NOMO-1 (cell line): Measurements from ENCODE around the gene AHR.

Source experiments
- DNase-seq, 2 experiments: peaks; one replicate each; lab custom pipeline; 2025; ENCODE audit not compliant: unreplicated experiment in 2 of 2; lab: John Stamatoyannopoulos, UW

Gene AHR

DNA sequence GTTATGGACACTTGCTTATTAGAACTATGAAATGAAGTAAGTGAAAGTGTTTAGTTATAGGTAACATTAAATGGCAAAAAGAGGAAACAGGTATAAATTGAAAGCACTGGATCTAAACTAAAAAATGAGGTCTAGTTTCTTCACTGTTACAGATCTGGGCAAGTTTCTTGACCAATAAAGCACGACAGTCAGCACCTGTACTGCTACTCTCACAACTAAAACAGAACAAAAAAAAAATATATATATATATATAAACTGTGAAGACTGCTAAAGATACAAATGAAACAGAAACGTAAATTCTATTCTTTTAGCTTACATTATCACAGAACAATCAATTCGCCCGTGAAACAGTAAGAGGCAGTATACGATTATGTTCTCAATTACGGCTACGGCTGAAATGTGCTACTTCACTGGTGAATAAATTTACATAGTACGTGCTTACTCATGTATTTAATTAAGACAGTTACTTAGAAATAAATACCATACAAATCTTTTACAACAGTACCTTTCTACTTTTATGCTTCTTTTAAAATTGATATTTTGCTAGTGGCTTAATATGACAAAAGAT, 4.2 kb downstream of the AHR start:
- DNase-seq = peak; percentile 16 to 63

DNA sequence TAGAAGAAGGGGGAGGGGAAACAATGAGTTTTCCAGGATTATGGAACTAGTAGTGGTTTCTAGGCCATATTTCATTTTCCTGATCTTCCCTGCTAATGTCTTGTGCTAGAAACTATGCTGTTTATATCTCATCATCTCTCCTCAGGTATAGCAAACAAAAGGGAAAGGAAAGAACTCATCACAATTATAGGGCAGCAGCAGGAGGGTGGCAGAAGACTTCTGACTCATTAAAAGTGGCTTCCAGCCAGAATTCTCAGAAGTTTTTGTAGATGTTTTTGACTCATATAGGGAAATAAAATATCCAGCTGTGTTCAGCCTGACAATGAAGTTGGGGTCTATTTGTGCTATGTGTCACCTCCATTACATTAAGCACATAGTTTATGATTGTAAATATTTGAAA, 6.5 kb downstream of the AHR start:
- no peak for DNase-seq

DNA sequence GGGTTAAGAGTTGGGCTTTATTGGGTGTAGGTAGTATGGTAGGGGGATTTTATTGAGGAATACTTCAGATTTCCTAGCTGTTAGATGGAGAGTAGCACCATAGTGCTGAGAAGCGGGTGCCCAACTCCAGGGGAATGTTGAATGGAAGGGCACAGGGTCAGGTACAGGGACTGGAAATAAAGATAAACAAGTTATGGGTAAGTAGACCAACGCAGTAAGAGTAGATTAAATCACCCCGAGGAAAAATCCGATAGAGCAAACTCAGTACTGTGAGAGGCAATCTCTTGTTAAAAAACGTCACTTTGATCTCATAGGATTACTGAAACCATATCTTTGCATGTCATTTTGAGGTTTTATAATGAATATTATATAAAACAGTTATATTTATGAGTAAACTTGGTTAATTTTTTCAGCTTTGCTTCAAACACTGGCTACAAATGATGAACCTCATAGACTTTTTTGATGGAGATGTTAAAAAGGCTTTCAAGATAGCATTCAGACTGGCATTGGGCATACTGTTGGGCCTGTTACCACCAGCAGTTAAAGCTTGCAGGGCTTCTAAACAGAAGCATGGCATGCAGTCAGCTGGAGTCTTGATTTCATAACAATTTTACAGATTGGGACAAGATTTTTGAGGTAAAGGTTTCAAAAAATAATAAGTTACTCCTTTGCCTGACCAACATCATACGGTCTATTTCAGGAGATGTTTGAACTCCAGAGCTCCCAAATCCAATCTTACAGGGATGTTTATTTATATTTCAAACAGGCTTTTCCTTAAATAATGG, 7.1 kb downstream of the AHR start:
- DNase-seq = no peak

DNA sequence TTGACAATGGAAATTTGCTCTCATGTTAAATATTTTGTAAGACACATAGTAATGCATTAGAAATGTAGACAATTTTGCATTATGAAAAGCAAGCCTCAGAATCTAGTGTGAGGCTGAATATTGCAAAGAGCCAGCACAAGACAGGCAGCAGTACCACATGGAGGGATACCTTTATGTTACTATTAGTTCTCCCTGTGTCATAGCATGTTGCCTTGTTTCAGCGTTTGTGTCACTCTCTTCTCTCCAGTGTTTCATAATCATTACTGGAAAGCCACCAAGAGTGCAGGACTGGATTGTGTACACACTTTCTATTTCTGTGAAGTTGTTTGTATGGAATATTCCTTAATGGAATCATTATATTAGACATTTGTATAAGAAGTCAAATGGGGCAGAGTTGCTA, 8.5 kb downstream of the AHR start:
- DNase-seq = no peak

- no peak for DNase-seq
These were observed 9.1 kb downstream of the AHR start for GRCh38 chr7:17307558-17307957.

- DNase-seq = no peak
These were observed 9.7 kb downstream of the AHR start for GRCh38 chr7:17307969-17308648.

GRCh38 chr7:17311194-17311593, 12.7 kb downstream of the AHR start:
- DNase-seq = no peak

DNA sequence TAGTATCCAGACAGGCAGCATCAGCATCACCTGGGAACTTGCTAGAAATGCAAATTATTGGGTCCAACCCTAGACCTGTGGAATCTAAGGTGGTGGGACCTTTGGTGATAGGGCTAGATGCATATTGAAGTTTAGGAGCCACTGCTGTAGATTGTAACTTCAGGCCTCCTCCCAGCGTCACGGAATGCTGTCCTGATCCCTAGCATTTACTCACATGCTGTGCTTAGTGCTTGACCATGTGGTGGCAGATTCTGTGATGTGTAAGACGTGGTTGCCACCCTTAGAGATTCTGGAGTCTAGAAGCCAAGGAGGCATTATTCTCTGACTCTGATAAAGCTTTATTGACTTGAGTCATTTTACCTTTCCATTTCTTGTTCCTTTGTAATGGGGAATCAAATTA, 13.5 kb downstream of the AHR start:
- no peak for DNase-seq

DNA sequence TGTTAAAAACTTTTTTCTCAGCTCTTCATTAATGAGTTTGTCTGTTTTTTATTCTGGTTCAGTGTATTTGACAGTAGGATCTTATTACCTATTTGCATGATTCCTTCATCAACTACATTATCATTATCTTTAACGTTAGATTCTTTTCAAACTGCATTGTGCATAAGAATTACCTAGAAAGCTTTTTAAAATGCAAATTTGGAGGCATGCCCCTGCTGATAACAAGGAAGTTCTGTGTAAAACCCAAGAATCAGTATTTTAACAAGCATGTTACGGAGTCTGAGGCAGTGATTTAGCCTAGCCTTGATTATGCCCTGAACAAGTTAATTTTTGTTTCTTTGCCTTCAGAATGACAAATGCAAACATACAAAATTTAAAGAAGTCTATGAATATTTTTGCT, 14.2 kb downstream of the AHR start:
- DNase-seq = no peak

GRCh38 chr7:17313194-17313593, 14.7 kb downstream of the AHR start:
- DNase-seq = no peak

DNA sequence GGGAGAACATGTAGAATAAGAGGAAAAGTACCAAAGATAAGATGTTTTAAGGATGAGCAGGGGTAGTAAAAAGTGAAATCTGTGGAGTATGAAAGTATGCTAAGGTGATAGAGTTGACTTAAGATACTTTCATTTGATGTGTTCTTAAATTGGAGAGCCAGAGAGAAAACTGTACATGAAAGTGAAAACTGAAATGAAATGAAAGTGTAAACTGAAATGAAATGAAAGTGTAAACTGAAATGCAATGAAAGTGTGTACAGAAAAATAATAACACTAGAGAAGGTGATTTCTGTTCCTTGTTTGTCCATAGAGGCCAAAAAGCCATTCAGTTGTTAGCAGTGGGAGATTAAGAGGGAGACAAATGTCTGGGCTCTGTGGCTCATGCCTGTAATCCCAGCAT, 17.5 kb downstream of the AHR start:
- no peak for DNase-seq

- no peak for DNase-seq
These were observed 19.7 kb downstream of the AHR start for GRCh38 chr7:17318146-17318545.

- DNase-seq = no peak
These were observed 21.0 kb downstream of the AHR start for GRCh38 chr7:17319164-17320101.

DNA sequence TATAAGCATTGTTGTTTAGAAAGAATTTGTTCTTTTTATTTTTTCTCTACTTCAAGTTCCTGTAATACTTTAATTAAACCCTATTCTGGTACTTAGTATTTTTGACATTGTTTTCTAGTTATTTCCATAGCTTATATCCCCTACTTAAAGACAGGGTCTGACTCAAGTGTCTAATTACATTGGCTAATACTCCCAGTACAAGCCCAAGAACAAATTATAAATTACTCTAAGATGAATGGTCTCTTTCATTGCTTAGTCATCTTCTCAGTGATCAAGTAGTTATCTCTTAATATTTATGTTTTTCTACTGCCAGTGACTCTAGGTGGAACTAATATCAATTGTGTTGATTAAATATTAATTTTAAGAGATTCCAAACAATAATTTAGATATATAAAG, 21.6 kb downstream of the AHR start:
- DNase-seq = no peak

- no peak for DNase-seq
These were observed 22.2 kb downstream of the AHR start for GRCh38 chr7:17320657-17321056.

GRCh38 chr7:17325364-17325763, 26.9 kb downstream of the AHR start:
- no peak for DNase-seq

DNA sequence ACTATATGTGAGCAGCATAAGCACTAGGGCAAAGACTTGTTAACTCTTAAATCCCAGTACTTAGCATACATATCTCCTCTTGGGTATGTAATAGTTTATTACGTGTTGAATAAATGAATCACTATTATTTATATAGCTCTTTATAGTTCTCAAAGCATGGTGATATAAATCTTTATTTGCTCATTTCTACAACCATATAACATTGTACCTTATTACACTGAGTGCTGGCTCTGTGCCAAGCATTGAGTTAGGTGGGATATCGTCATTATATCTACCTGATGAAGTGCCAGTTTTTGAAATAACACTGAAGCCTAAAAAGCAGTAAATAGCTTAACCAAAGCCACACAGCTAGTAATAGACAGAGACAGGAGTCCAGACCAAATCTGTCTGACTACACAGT, 27.9 kb downstream of the AHR start:
- no peak for DNase-seq

DNA sequence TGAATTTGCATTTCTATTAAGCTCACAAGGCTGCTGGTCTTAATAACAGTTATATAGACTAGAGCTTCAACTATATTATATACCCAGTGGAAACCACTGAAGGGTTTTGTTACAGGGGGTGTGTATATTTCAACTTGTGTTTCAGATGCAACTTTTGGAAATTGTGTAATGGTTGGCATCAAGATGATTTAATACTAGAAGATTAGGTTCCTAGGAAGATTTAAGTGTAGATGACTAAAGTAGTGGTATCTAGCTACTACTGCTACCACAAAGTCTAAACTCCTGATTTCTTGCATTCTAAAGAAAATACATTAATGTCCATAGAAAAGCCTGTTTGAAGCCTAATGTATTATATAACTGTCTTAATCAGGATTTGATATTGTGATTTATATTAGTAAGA, 30.2 kb downstream of the AHR start:
- no peak for DNase-seq

DNA sequence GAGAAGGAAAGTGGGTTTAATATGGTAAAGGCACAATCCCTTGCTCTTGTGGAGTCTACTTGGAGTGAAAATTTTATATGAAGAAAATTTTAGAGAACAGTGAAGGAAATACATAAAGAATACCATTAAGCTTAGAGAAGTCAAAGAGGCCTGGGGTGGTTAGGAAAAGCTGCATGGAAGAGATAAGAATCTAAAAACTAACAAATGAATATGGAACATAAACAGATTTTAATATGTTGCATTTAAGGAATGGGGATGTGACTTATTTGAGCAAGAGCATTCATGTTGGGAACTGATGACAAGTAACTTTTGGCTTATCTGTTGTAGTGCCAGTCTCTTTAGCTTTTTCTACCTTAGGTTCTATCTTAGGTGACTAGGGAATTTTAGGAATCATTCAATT, 31.0 kb downstream of the AHR start:
- no peak for DNase-seq

DNA sequence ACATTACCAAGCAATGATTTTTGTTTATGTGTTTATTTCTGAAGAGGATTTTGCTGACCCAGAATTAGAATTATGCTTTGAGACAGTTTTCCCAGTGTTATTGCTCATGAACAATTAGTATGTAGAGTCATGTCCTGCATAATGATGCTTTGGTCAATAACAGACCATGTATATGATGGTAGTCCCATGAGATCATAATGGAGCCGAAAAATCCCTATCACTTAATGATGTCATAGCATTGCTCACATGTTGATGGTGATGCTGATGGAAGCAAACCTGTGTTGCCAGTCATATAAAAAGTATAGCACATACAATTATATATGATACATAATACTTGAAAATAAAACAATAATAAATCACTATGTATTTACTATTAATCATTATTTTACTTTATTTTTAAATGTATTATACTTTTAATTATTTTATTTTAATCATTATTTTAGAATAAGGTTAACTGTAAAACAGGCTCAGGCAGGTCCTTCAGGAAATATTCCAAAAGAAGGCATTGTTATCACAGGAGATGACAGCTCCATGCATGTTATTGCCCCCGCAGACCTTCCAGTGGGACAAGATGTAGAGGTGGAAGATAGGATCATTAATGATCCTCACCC, 33.5 kb downstream of the AHR start:
- DNase-seq = no peak

DNA sequence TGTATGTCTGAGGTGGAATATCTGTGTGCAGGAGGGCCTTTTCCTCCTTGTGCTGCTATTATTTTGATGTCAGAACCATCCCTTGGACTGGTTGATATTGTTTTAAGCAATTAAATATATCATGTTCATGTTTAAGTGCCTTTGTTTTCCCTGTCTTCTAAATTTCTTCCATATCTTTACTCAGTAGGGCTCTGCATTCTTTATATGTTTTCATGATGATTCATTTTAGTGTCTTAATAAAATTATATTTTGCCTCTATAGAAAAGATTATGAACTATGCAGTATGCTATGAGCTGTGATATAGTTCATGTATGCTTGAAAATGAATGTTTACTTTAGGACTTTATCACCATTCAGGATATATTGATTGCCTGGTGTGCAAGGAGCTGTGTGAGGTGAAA, 34.8 kb downstream of the AHR start:
- DNase-seq = no peak
